Mucosa of descending colon (tissue), 3 donors: Measurements from ENCODE around the gene RAB30. TPM values are rescaled to one million over a fixed set of nuclear protein-coding genes. Genes with fewer than 3 reads are reported as not detected.

Source experiments
- ATAC-seq: fragments of 200-7000 bp; cut with Tn5 transposase; one replicate; pipeline ENCODE4 v1.9.1; 2020; ENCODE audit warnings: mild to moderate bottlenecking, moderate library complexity
- DNase-seq, 3 donors: peaks; one replicate each; pipeline ENCODE4 v3.0.0-alpha.2; 2020
- H3K36me3 ChIP-seq: fragments of 200-600 bp; one replicate; pipeline ENCODE4 v1.8.0; 2021; ENCODE audit warnings: low read depth, mild to moderate bottlenecking
- H3K4me1 ChIP-seq: fragments of 200-600 bp; one replicate; pipeline ENCODE4 v1.8.0; 2021; ENCODE audit warnings: low read depth, mild to moderate bottlenecking
- H3K4me3 ChIP-seq: fragments of 200-600 bp; one replicate; pipeline ENCODE4 v1.8.0; 2021; ENCODE audit warnings: mild to moderate bottlenecking
- H3K9me3 ChIP-seq: fragments of 200-600 bp; one replicate; pipeline ENCODE4 v1.8.0; 2021; ENCODE audit warnings: mild to moderate bottlenecking
- CTCF ChIP-seq: fragments of 200-600 bp; IDR thresholded peaks from one replicate; pipeline ENCODE4 v1.8.0; 2022; ENCODE audit warnings: antibody characterized with exemption, mild to moderate bottlenecking
- intact Hi-C, 2 donors: fragments of 100-400 bp; cut with DNase I in 1 of 2; cut with micrococcal nuclease in 1 of 2; formaldehyde crosslinking; loops; one replicate each; pipeline versions ENCODE4 v1.11.0 to v1.11.1; 2022; cut with DNase I, micrococcal nuclease
- total RNA-seq, 3 donors: library from RNA; stranded (reverse); fragmentation: NEBNext Ultra II Directional in 2 of 3; extraction: Animal tissue kit (Norgen Biotek cat#: 25700) in 2 of 3; gene quantifications; one replicate each; pipeline versions ENCODE4 v1.2.1 to v1.2.4, GENCODE V29; 2021 to 2023
- donor health status: DM: no; HTN: no; CAD: no; lungs with moderate emphysema.
- donor health status: DM: no; HTN: no; CAD: no.
- donor health status: DM: no; HTN: yes; CAD: no.

Gene RAB30
- total RNA-seq, 3 donors from 2014 or later, result 16.2 to 30.7 (median 19.1) TPM

- H3K4me3 ChIP-seq, result no peak overlapping the region
- TF ChIP-seq CTCF, result no peak
- DNase-seq (no peak), ATAC-seq (no peak)
- H3K4me1 ChIP-seq, result peaks cover 14% of the 10 kb centered on the region
- intact Hi-C loops, result no loop called here
- no peaks in the 10 kb centered on the region for H3K36me3 ChIP-seq
- no peaks in the 10 kb centered on the region for H3K9me3 ChIP-seq
Observed at GRCh38 chr11:83006877-83007330, 64.8 kb downstream of the RAB30 start.

GRCh38 chr11:83004746-83005556 is 66.7 kb downstream of the RAB30 start:
- TF ChIP-seq CTCF, result no peak
- peaks cover 14% of the 10 kb centered on the region for H3K4me1 ChIP-seq
- no peak for DNase-seq
- H3K4me3 ChIP-seq, result no peak overlapping the region
- no peak for ATAC-seq
- intact Hi-C loops, result no loop called here
- no peaks in the 10 kb centered on the region for H3K9me3 ChIP-seq
- no peaks in the 10 kb centered on the region for H3K36me3 ChIP-seq

- Histone ChIP-seq H3K4me3 (no peak overlapping the region), H3K9me3 (no peaks in the 10 kb centered on the region), H3K4me1 (peaks cover 19% of the 10 kb centered on the region), H3K36me3 (no peaks in the 10 kb centered on the region)
- DNase-seq (no peak), ATAC-seq (no peak)
- no peak for TF ChIP-seq CTCF
- intact Hi-C loops, result no loop called here
Observed at GRCh38 chr11:83002522-83002921, 69.2 kb downstream of the RAB30 start.

GRCh38 chr11:83002053-83002452 is 69.6 kb downstream of the RAB30 start:
- H3K9me3 ChIP-seq, result no peaks in the 10 kb centered on the region
- H3K36me3 ChIP-seq, result no peaks in the 10 kb centered on the region
- ATAC-seq, result no peak
- no peak overlapping the region for H3K4me3 ChIP-seq
- DNase-seq, result no peak
- H3K4me1 ChIP-seq, result peaks cover 19% of the 10 kb centered on the region
- TF ChIP-seq CTCF, result no peak
- intact Hi-C loops, result no loop called here

GRCh38 chr11:83000381-83000780 is 71.3 kb downstream of the RAB30 start:
- H3K9me3 ChIP-seq, result no peaks in the 10 kb centered on the region
- H3K4me3 ChIP-seq, result no peak overlapping the region
- H3K36me3 ChIP-seq, result no peaks in the 10 kb centered on the region
- no peak for TF ChIP-seq CTCF
- H3K4me1 ChIP-seq, result peaks cover 20% of the 10 kb centered on the region
- DNase-seq, result no peak
- intact Hi-C loops, result no loop called here
- ATAC-seq, result no peak
